Measurements from ENCODE around the gene ZNF594. TPM values are rescaled to one million over a fixed set of nuclear protein-coding genes. Genes with fewer than 3 reads are reported as not detected.
"Not testable (repeated sequence)": the region's sequence is repeated elsewhere in the genome, so short reads cannot be mapped to it uniquely, and the experiment has no call there.

ZNF594 gene
- total RNA-seq, 1 donor from 2014 or later = 21.2 TPM

GRCh38 chr17:5136580-5137412, 54.9 kb downstream of the ZNF594 start:
- not testable (repeated sequence) for H3K36me3 Mint-ChIP-seq (ENCODE audit: unreplicated experiment); H3K4me3 Mint-ChIP-seq (ENCODE audit: unreplicated experiment); H3K27ac Mint-ChIP-seq (ENCODE audit: unreplicated experiment); DNase-seq; H3K4me1 Mint-ChIP-seq (ENCODE audit: low read depth, unreplicated experiment); H3K27me3 Mint-ChIP-seq (ENCODE audit: unreplicated experiment); H3K9me3 Mint-ChIP-seq (ENCODE audit: unreplicated experiment)

GRCh38 chr17:5135726-5136579, 55.7 kb downstream of the ZNF594 start:
- Mint-ChIP-seq H3K27ac (ENCODE audit: unreplicated experiment) (no peak overlapping the region), H3K36me3 (ENCODE audit: unreplicated experiment) (no peaks in the 10 kb centered on the region), H3K27me3 (ENCODE audit: unreplicated experiment) (peaks cover 2% of the 10 kb centered on the region), H3K4me1 (ENCODE audit: low read depth, unreplicated experiment) (no peaks in the 10 kb centered on the region), H3K4me3 (ENCODE audit: unreplicated experiment) (no peak overlapping the region), H3K9me3 (ENCODE audit: unreplicated experiment) (peaks cover 5% of the 10 kb centered on the region)
- no peak for DNase-seq
- no peak for TF ChIP-seq CTCF (IDR thresholded peaks at IDR 0.05; ENCODE audit: partially characterized antibody, unreplicated experiment)

GRCh38 chr17:5135131-5135712, 56.4 kb downstream of the ZNF594 start:
- not testable (repeated sequence) for H3K9me3 Mint-ChIP-seq (ENCODE audit: unreplicated experiment); H3K27me3 Mint-ChIP-seq (ENCODE audit: unreplicated experiment); DNase-seq; H3K4me1 Mint-ChIP-seq (ENCODE audit: low read depth, unreplicated experiment); H3K27ac Mint-ChIP-seq (ENCODE audit: unreplicated experiment); H3K36me3 Mint-ChIP-seq (ENCODE audit: unreplicated experiment); H3K4me3 Mint-ChIP-seq (ENCODE audit: unreplicated experiment)

GRCh38 chr17:5134571-5134970, 57.1 kb downstream of the ZNF594 start:
- H3K4me1 Mint-ChIP-seq (ENCODE audit: low read depth, unreplicated experiment); H3K4me3 Mint-ChIP-seq (ENCODE audit: unreplicated experiment); H3K36me3 Mint-ChIP-seq (ENCODE audit: unreplicated experiment); DNase-seq; H3K27ac Mint-ChIP-seq (ENCODE audit: unreplicated experiment); H3K9me3 Mint-ChIP-seq (ENCODE audit: unreplicated experiment); H3K27me3 Mint-ChIP-seq (ENCODE audit: unreplicated experiment): not testable (repeated sequence)

GRCh38 chr17:5133961-5134360, 57.7 kb downstream of the ZNF594 start:
- H3K4me1 Mint-ChIP-seq (ENCODE audit: low read depth, unreplicated experiment); H3K36me3 Mint-ChIP-seq (ENCODE audit: unreplicated experiment); H3K4me3 Mint-ChIP-seq (ENCODE audit: unreplicated experiment); DNase-seq; H3K27me3 Mint-ChIP-seq (ENCODE audit: unreplicated experiment); H3K27ac Mint-ChIP-seq (ENCODE audit: unreplicated experiment); H3K9me3 Mint-ChIP-seq (ENCODE audit: unreplicated experiment): not testable (repeated sequence)

- no peaks in the 10 kb centered on the region for H3K4me1 Mint-ChIP-seq (ENCODE audit: low read depth, unreplicated experiment)
- TF ChIP-seq CTCF (IDR thresholded peaks at IDR 0.05; ENCODE audit: partially characterized antibody, unreplicated experiment) = no peak
- DNase-seq = no peak
- H3K27me3 Mint-ChIP-seq (ENCODE audit: unreplicated experiment) = peaks cover 3% of the 10 kb centered on the region
- H3K36me3 Mint-ChIP-seq (ENCODE audit: unreplicated experiment) = peaks cover 4% of the 10 kb centered on the region
- no peak overlapping the region for H3K27ac Mint-ChIP-seq (ENCODE audit: unreplicated experiment)
- H3K4me3 Mint-ChIP-seq (ENCODE audit: unreplicated experiment) = no peak overlapping the region
- peaks cover 8% of the 10 kb centered on the region for H3K9me3 Mint-ChIP-seq (ENCODE audit: unreplicated experiment)
These were observed 58.4 kb downstream of the ZNF594 start for GRCh38 chr17:5133311-5133710.

- H3K36me3 Mint-ChIP-seq (ENCODE audit: unreplicated experiment); H3K9me3 Mint-ChIP-seq (ENCODE audit: unreplicated experiment); H3K4me1 Mint-ChIP-seq (ENCODE audit: low read depth, unreplicated experiment); H3K27me3 Mint-ChIP-seq (ENCODE audit: unreplicated experiment); DNase-seq; H3K4me3 Mint-ChIP-seq (ENCODE audit: unreplicated experiment): not testable (repeated sequence)
- peak overlapping the region; percentile 48 for H3K27ac Mint-ChIP-seq (ENCODE audit: unreplicated experiment)
These were observed 59.0 kb downstream of the ZNF594 start for GRCh38 chr17:5132503-5133225.

GRCh38 chr17:5131799-5132502, 59.7 kb downstream of the ZNF594 start:
- not testable (repeated sequence) for H3K27me3 Mint-ChIP-seq (ENCODE audit: unreplicated experiment); DNase-seq; H3K4me1 Mint-ChIP-seq (ENCODE audit: low read depth, unreplicated experiment); H3K4me3 Mint-ChIP-seq (ENCODE audit: unreplicated experiment); H3K27ac Mint-ChIP-seq (ENCODE audit: unreplicated experiment); H3K9me3 Mint-ChIP-seq (ENCODE audit: unreplicated experiment); H3K36me3 Mint-ChIP-seq (ENCODE audit: unreplicated experiment)
